HG03432 (cell line): ENCODE measurements around the gene AJAP1.

Source experiments
- ATAC-seq: cut with Tn5 transposase; IDR thresholded peaks from one replicate; pipeline ENCODE4 v1.9.1; 2021; ENCODE audit warnings: mild to moderate bottlenecking, moderate library complexity; ENCODE audit not compliant: unreplicated experiment

AJAP1 gene

DNA sequence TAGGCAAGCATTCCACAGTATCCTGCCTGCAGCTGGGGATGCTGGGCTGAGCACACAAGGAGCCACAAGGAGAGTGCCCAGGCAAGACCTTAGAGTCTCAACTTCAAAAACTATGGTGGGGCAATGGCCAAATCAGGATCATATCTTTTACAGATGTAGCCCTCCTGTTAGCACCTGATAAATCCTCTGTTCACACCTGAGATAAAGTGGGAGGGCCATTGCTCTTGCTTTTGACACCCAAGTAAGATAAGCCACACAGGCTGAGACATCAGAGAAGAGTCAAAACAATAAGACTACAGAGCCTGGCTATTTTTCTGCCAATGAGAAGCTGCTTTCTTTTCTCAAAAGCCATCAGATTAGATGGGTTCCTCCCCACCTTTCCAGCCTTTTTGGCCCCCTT, 148.9 kb downstream of the AJAP1 start:
- no peak for ATAC-seq

DNA sequence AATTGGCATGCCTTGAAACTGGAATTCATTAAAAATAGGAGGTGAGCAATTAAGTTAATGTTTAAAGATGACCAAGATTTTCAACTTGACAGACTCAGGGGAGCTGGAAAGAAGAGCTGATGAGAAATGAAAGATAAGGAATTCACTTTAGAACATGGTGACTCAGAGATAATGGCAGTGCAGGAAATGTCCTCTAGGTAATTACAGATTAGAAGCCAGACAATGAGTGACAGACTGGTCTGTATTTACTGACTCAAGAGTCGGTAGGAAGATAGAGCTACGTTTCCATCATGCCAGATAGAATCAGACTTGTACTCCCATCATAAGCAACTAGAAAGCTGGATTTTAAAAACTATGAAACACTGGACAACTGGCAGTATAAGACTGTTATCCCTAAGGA, 151.6 kb downstream of the AJAP1 start:
- no peak for ATAC-seq

DNA sequence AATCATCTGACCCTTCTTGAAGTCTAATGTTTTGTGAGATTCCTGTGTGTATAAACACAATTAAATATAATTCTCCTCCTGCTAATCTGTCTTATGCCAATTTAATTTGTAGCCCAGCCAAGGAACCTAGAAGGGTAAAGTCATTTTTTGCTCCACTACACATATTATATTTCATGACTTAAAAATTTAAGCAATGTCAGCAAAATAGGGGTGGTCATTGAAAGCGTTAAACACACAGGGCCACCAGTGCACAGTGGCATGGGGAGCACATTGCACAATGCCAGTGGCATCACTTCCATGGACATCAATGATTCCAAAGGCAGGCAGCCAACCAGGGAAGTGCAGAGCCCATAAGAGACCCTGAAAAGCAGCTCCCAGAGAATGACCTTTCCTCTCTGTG, 166.1 kb downstream of the AJAP1 start:
- no peak for ATAC-seq

DNA sequence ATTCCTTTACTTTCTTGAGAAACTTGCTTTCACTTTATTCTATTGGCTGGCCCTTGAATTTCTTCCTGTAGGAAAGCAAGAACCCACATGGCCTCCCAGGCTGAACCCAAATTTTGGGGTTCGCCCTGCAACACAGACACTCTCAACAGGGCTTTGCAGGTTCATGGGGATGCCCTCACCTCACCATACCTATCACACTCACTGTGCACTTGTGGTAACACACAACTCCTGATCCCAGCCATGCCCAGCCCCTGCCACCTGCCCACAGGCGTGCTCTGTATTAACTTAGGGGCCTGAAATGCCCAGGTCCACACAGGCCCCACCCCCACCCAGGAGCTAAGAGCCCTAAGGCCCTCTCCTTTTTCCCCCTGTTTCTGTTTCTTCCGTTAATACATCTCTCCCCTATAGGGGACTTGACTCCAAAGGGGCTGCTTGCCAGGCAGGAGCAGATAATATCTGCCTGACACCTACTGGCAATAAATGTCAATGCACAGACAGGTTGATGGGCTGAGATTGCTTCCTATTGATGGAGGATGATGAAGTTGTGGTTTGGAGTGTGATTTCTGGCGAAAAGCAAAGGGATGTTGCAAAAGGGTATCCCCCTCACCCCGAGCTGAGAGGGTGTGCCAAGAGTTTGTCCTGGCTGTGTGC, 171.5 kb downstream of the AJAP1 start:
- no peak for ATAC-seq

DNA sequence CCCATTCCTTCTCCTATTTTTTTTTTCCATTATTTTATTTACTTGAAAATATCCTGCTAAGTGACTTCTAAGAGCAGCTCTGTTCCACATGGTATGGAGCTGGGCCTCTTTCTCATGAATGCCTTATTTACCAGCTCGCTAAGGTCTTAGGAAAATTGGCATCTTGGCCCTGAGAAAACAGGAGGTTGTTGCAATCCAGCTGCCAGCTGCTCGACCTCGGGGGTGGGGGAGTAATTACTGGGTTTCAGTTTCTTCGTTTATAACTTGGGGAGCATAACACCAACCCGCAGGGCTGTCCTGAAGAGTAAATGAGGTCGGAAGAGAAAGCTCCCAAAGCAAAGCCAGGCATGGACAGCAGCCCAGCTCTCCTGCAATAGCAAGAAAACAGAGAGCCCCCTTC, 176.3 kb downstream of the AJAP1 start:
- no peak for ATAC-seq

DNA sequence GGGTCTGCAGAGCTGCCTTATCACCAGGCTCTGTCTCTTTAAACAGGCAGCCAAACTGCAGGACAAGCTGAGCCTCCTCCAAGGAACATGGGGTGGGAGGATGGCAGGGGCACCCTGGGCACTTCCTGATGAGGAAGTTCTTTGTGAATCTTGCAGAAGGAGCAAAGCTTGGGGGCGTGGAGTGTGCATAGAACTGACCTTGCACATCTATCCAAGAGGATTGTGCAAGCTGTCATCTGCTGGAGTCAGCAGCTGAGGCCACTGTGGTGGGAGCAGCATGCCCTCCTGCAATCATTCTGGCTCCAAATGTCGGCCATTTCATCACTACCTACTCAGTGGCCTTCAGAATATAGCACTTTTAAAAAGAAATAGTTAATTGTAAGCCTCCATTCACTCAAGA, 182.2 kb downstream of the AJAP1 start:
- ATAC-seq = no peak

DNA sequence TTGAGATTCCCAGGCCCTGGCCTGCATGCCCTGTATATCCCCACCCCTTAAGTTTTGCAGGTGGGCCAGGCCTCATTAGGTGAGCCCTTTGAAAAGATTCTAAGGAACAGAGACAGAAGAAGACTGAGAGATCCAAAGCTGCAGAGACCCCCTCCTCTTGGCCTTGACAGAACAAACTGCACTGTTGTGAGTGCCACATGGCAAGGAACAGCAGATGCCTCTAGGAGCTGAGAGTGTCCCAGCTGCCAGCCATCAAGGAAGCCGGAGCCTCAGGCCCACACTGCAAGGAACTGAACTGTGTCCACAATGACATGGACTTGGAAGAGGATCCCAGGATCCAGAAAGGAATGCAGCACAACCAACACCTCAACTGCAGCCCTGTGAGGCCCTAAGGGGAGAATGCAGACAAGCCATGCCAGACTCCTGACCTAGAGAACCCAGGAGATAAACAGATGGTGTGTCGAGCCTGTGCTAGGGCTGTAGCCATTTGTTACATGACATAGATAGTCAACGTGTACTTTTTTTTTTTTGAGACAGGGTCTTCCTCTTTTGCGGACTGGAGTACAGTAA, 182.7 kb downstream of the AJAP1 start:
- no peak for ATAC-seq

DNA sequence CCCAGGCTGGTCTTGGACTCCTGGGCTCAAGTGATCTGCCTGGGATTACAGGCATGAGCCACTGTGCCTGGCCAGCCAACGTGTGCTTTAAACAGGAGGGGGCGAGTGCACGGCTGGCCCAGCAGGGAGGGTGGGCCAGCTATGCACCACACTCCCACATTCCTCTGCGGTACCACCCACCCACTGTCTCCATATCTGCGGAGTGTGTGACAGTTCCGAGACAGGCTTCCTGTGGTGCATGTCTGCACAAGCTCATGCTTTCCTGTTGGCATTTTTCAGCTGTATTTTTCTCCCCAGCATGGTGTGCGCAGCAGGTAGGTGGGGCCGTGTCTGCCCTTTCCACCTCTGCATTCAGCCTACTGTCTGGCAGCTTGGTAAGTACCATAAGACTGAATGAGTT, 183.3 kb downstream of the AJAP1 start:
- no peak for ATAC-seq

DNA sequence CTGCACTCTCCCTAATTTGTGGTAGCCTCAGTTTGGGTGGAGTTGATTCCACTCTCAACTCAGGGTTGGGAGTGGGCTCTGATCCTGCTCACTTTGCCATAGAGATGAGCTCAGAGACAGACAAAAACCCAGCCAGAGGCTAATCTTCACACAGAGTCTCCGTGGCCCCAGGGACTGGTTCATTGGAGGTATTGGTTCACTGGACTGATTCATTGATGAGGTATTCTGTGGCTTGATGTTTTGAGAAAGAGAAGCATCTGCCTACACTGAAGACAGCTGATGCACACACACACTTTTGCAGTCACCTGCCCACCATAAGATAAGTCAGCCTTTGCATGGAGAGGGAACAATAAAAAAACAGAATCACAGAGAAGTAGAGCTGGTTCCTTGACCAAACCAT, 183.8 kb downstream of the AJAP1 start:
- ATAC-seq = no peak
